ENCODE data around the gene MANEAL.

Gene MANEAL

GRCh38 chr1:37813529-37814145 is 20.0 kb downstream of the MANEAL start:
- no peak for ATAC-seq
- TF ChIP-seq BACH2 (CRISPR knock-in tag; IDR thresholded peaks at IDR 0.05; ENCODE audit: borderline replicate concordance) (no peak), CSRNP3 (CRISPR knock-in tag; IDR thresholded peaks at IDR 0.05) (no peak), ZNF70 (CRISPR knock-in tag; IDR thresholded peaks at IDR 0.05) (no peak), OSR1 (CRISPR knock-in tag; IDR thresholded peaks at IDR 0.05) (no peak), ZNF8 (CRISPR knock-in tag; IDR thresholded peaks at IDR 0.05) (no peak), ZFP30 (CRISPR knock-in tag; IDR thresholded peaks at IDR 0.05) (no peak), ISL1 (CRISPR knock-in tag; IDR thresholded peaks at IDR 0.05) (no peak), TSHZ2 (CRISPR knock-in tag; IDR thresholded peaks at IDR 0.05) (no peak), ZFP3 (CRISPR knock-in tag; IDR thresholded peaks at IDR 0.05) (no peak), ZNF565 (CRISPR knock-in tag; conservative IDR thresholded peaks at IDR 0.05; ENCODE audit: low read depth) (no peak), TOX (CRISPR knock-in tag; IDR thresholded peaks at IDR 0.05; ENCODE audit: borderline replicate concordance) (no peak), CREB5 (CRISPR knock-in tag; IDR thresholded peaks at IDR 0.05; ENCODE audit: low read depth) (no peak)

GRCh38 chr1:37814252-37814651 is 20.6 kb downstream of the MANEAL start:
- TF ChIP-seq ZC3H10 (CRISPR knock-in tag; IDR thresholded peaks at IDR 0.05) (no peak), ZFP3 (CRISPR knock-in tag; IDR thresholded peaks at IDR 0.05) (no peak), CSRNP3 (CRISPR knock-in tag; IDR thresholded peaks at IDR 0.05) (no peak)
- no peak for ATAC-seq

- TF ChIP-seq ZNF565 (CRISPR knock-in tag; conservative IDR thresholded peaks at IDR 0.05; ENCODE audit: low read depth): no peak
- TF ChIP-seq ZNF8 (CRISPR knock-in tag; IDR thresholded peaks at IDR 0.05): no peak
- no peak for TF ChIP-seq PATZ1 (CRISPR knock-in tag; IDR thresholded peaks at IDR 0.05; ENCODE audit: borderline replicate concordance)
- no peak for TF ChIP-seq OSR1 (CRISPR knock-in tag; IDR thresholded peaks at IDR 0.05)
- no peak for TF ChIP-seq TCF4 (CRISPR knock-in tag; IDR thresholded peaks at IDR 0.05; ENCODE audit: borderline replicate concordance)
- no peak for TF ChIP-seq PPARA (CRISPR knock-in tag; IDR thresholded peaks at IDR 0.05; ENCODE audit: borderline replicate concordance)
- no peak for TF ChIP-seq BACH2 (CRISPR knock-in tag; IDR thresholded peaks at IDR 0.05; ENCODE audit: borderline replicate concordance)
- no peak for TF ChIP-seq ARNTL (CRISPR knock-in tag; IDR thresholded peaks at IDR 0.05; ENCODE audit: borderline replicate concordance, low read depth)
- no peak for TF ChIP-seq ESRRG (CRISPR knock-in tag; IDR thresholded peaks at IDR 0.05)
- no peak for TF ChIP-seq ZFP3 (CRISPR knock-in tag; IDR thresholded peaks at IDR 0.05)
- no peak for TF ChIP-seq ZNF70 (CRISPR knock-in tag; IDR thresholded peaks at IDR 0.05)
- TF ChIP-seq SNAI2 (CRISPR knock-in tag; IDR thresholded peaks at IDR 0.05): no peak
- no peak for TF ChIP-seq CSRNP3 (CRISPR knock-in tag; IDR thresholded peaks at IDR 0.05)
- no peak for ATAC-seq
Measured at GRCh38 chr1:37817481-37817880, 23.8 kb downstream of the MANEAL start.

All from SK-N-SH treated with all-trans-retinoic acid at 6 μM for 48 hours (cell line).